OCI-M1 (cell line): ENCODE data around the gene L3MBTL1.
"Not testable (repeated sequence)": the region's sequence is repeated elsewhere in the genome, so short reads cannot be mapped to it uniquely, and the experiment has no call there.

Experiments
- DNase-seq: peaks from one replicate; lab custom pipeline; 2025; lab: John Stamatoyannopoulos, UW

L3MBTL1 gene

GRCh38 chr20:43507150-43508080 is at the start of gene L3MBTL1:
L3MBTL1 (plus strand) TSS chr20:43507697; CDS start chr20:43513504, 5,807 bp downstream.
- DNase-seq, result no peak

GRCh38 chr20:43458422-43458924 is 49.0 kb upstream of the L3MBTL1 start:
- peak; percentile 80 for DNase-seq

- no peak for DNase-seq
Measured at GRCh38 chr20:43459022-43459942, 48.2 kb upstream of the L3MBTL1 start.

GRCh38 chr20:43460172-43460829 is 47.2 kb upstream of the L3MBTL1 start:
- DNase-seq, result no peak

GRCh38 chr20:43460830-43461200 is 46.7 kb upstream of the L3MBTL1 start:
- DNase-seq, result no peak

- DNase-seq, result no peak
Measured at GRCh38 chr20:43461894-43462659, 45.4 kb upstream of the L3MBTL1 start.

- no peak for DNase-seq
Measured at GRCh38 chr20:43462660-43463526, 44.6 kb upstream of the L3MBTL1 start.

- no peak for DNase-seq
Measured at GRCh38 chr20:43463527-43464218, 43.8 kb upstream of the L3MBTL1 start.

GRCh38 chr20:43464219-43464790 is 43.2 kb upstream of the L3MBTL1 start:
- no peak for DNase-seq

- no peak for DNase-seq
Measured at GRCh38 chr20:43465625-43465943, 41.9 kb upstream of the L3MBTL1 start.

- DNase-seq, result no peak
Measured at GRCh38 chr20:43467589-43467988, 39.9 kb upstream of the L3MBTL1 start.

GRCh38 chr20:43472671-43473380 is 34.7 kb upstream of the L3MBTL1 start:
- DNase-seq, result no peak

- no peak for DNase-seq
Measured at GRCh38 chr20:43473381-43473704, 34.2 kb upstream of the L3MBTL1 start.

- no peak for DNase-seq
Measured at GRCh38 chr20:43477193-43477592, 30.3 kb upstream of the L3MBTL1 start.

- DNase-seq, result no peak
Measured at GRCh38 chr20:43477619-43478018, 29.9 kb upstream of the L3MBTL1 start.

- DNase-seq, result no peak
Measured at GRCh38 chr20:43490038-43490437, 17.5 kb upstream of the L3MBTL1 start.

GRCh38 chr20:43492101-43492500 is 15.4 kb upstream of the L3MBTL1 start:
- no peak for DNase-seq

- DNase-seq, result no peak
Measured at GRCh38 chr20:43495388-43495787, 12.1 kb upstream of the L3MBTL1 start.

- DNase-seq, result not testable (repeated sequence)
Measured at GRCh38 chr20:43502021-43502420, 5.5 kb upstream of the L3MBTL1 start.
